ENCODE results near the gene HDAC6.

- TF ChIP-seq TOX (CRISPR knock-in tag; IDR thresholded peaks at IDR 0.05; ENCODE audit: borderline replicate concordance): no peak
- no peak for TF ChIP-seq ARNTL (CRISPR knock-in tag; IDR thresholded peaks at IDR 0.05; ENCODE audit: borderline replicate concordance, low read depth)
- TF ChIP-seq OSR1 (CRISPR knock-in tag; IDR thresholded peaks at IDR 0.05): no peak
- no peak for TF ChIP-seq TCF4 (CRISPR knock-in tag; IDR thresholded peaks at IDR 0.05; ENCODE audit: borderline replicate concordance)
- TF ChIP-seq ESRRG (CRISPR knock-in tag; IDR thresholded peaks at IDR 0.05): no peak
- TF ChIP-seq ZFP3 (CRISPR knock-in tag; IDR thresholded peaks at IDR 0.05): no peak
- no peak for TF ChIP-seq CSDC2 (CRISPR knock-in tag; IDR thresholded peaks at IDR 0.05)
- no peak for TF ChIP-seq ZFP30 (CRISPR knock-in tag; IDR thresholded peaks at IDR 0.05)
These were observed 1.1 kb upstream of the HDAC6 start for GRCh38 chrX:48800574-48801279.

Data from SK-N-SH treated with all-trans-retinoic acid at 6 μM for 48 hours (cell line).